NCI-H82 (cell line): ENCODE measurements around the gene EXOC3L1.
A peak's percentile ranks its signal among the peaks of the same experiment; 100 is the strongest.

Experiments used
- DNase-seq: peaks from one replicate; lab custom pipeline; 2025; lab: John Stamatoyannopoulos, UW

Gene EXOC3L1

GRCh38 chr16:67147437-67148140 is 42.3 kb downstream of the EXOC3L1 start:
- no peak for DNase-seq

DNA sequence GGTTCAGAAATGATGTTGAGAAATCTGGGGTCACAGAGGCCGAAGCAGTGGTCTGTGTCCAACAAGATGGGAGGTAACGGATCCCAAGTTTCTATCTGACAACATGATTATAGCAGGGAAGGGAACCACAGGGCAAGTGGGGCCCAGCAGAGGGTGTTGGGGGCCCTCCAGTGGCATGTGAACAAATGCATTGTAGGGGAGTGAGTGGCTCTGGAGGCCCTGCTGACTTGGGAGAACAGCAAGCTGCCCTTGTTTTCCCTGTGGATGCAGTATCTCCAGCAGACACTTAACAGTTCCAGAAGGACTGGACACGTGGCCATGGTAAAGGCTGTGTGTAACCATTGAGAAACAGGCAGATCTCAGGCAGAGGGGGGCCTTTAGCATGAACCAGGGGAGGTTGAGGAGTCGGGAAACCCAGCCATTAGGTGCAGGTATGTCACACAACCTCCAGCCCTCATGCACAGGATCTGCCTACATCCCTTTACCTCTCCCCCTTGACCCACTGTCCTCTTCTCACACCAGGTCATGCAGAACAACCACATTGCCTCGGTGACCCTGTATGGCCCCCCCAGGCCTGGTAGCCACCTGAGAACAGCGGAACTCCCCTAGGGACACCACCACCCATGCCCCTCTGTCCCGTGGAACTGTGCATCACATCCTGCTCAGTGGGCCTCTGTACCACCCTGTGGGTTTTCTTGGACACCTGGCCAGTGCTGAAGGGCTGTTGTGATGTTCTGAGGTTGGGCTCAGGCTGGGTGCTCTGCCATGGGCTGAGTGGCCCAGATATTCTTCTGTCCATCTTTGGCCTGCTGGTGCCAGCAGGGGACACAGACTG is 43.2 kb downstream of the EXOC3L1 start:
- no peak for DNase-seq

- DNase-seq: no peak
These were observed 44.2 kb downstream of the EXOC3L1 start for GRCh38 chr16:67145746-67146145.

DNA sequence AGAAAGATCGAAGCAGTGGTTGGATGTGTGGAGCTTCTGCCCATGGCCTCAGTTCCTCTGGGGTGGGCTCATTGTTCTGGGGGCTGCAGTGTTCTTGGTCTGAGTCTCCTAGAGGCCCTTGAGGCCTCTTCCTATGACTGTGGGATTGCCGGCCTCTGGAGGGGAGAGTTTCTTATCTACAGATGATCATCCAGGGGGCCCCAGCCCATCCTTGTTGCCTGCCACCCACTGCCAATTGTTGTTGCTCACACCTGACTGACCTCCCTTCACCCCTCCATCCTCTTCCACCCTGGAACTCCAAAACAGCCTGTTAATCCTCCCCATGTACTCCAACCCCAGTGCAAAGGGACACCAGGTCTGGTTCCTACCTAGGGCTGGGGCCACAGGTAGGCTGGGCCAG is 45.0 kb downstream of the EXOC3L1 start:
- DNase-seq: no peak

- DNase-seq: no peak
These were observed 47.6 kb downstream of the EXOC3L1 start for GRCh38 chr16:67142342-67142741.

GRCh38 chr16:67141391-67141790 is 48.5 kb downstream of the EXOC3L1 start:
- no peak for DNase-seq

GRCh38 chr16:67137605-67138004 is 52.3 kb downstream of the EXOC3L1 start:
- peak; percentile 90 for DNase-seq
